Neural progenitor cell (in vitro differentiated cells): ENCODE results near the gene TTC12. TPM values are rescaled to one million over a fixed set of nuclear protein-coding genes. Genes with fewer than 3 reads are reported as not detected.

ENCODE experiments used
- DNase-seq: peaks from one replicate; pipeline ENCODE4 v3.0.0-alpha.2; 2016; ENCODE audit warnings: low spot score
- H2AFZ ChIP-seq: fragments of 200-600 bp; sonication (generic); replicated peaks from 2 replicates; pipeline ENCODE4 v1.6.1; 2016; ENCODE audit warnings: antibody characterized with exemption
- H3F3A ChIP-seq: fragments of 200-600 bp; sonication (generic); 2 replicates; pipeline ENCODE4 v1.6.1; 2016; ENCODE audit warnings: antibody characterized with exemption, low read depth
- H3K27ac ChIP-seq: fragments of 200-600 bp; sonication (generic); 2 replicates; pipeline ENCODE4 v1.5.1; 2016; ENCODE audit warnings: mild to moderate bottlenecking
- H3K27me3 ChIP-seq: fragments of 200-600 bp; sonication (generic); 2 replicates; pipeline ENCODE4 v1.6.1; 2016; ENCODE audit warnings: mild to moderate bottlenecking, moderate library complexity
- H3K36me3 ChIP-seq: fragments of 200-600 bp; sonication (generic); 2 replicates; pipeline ENCODE4 v1.5.1; 2016
- H3K4me1 ChIP-seq: fragments of 200-600 bp; sonication (generic); 2 replicates; pipeline ENCODE4 v1.6.1; 2016; ENCODE audit warnings: mixed run types
- H3K4me2 ChIP-seq: fragments of 200-600 bp; sonication (generic); 2 replicates; pipeline ENCODE4 v1.6.1; 2016
- H3K4me3 ChIP-seq: fragments of 200-600 bp; sonication (generic); 2 replicates; pipeline ENCODE4 v1.5.1; 2016
- H3K79me2 ChIP-seq: fragments of 200-600 bp; sonication (generic); 2 replicates; pipeline ENCODE4 v1.6.1; 2016; ENCODE audit warnings: low read depth
- H3K9ac ChIP-seq: fragments of 200-600 bp; sonication (generic); 2 replicates; pipeline ENCODE4 v1.6.1; 2016
- H3K9me3 ChIP-seq: fragments of 200-600 bp; sonication (generic); 2 replicates; pipeline ENCODE4 v1.5.1; 2016; ENCODE audit warnings: low read depth
- H4K20me1 ChIP-seq: fragments of 200-600 bp; sonication (generic); 2 replicates; pipeline ENCODE4 v1.6.1; 2016; ENCODE audit warnings: low read depth
- H3K27ac Mint-ChIP-seq: 3 replicates; pipeline ENCODE4 v1.8.0; 2021; ENCODE audit warnings: mixed read lengths
- H3K27me3 Mint-ChIP-seq: 2 replicates; pipeline ENCODE4 v1.8.0; 2022; ENCODE audit warnings: low read depth, mild to moderate bottlenecking, inconsistent platforms, moderate library complexity, mixed read lengths; ENCODE audit not compliant: insufficient read depth
- H3K36me3 Mint-ChIP-seq: 3 replicates; pipeline ENCODE4 v1.8.0; 2021; ENCODE audit warnings: mixed read lengths
- H3K4me1 Mint-ChIP-seq: 3 replicates; pipeline ENCODE4 v1.8.0; 2021; ENCODE audit warnings: mixed read lengths
- H3K4me3 Mint-ChIP-seq: 3 replicates; pipeline ENCODE4 v1.8.0; 2021; ENCODE audit warnings: mild to moderate bottlenecking, moderate library complexity, mixed read lengths
- H3K9me3 Mint-ChIP-seq: 3 replicates; pipeline ENCODE4 v1.8.0; 2020; ENCODE audit warnings: mixed read lengths
- EZH2 ChIP-seq: fragments of 200-600 bp; sonication (generic); IDR thresholded peaks from 2 replicates; pipeline ENCODE4 v1.6.1; 2017; ENCODE audit warnings: antibody characterized with exemption, mild to moderate bottlenecking, moderate library complexity
- EZH2phosphoT487 ChIP-seq: fragments of 200-600 bp; sonication (generic); IDR thresholded peaks from 2 replicates; pipeline ENCODE4 v1.6.1; 2017; ENCODE audit warnings: antibody characterized with exemption
- total RNA-seq: library from RNA; depleted of rRNA; stranded (reverse); fragments of >200 nt; gene quantifications from 2 replicates; pipeline ENCODE4 v1.2.3, GENCODE V29; 2015; ENCODE audit warnings: low replicate concordance
- TF ChIP-seq, protein P1 (sequence below): fragments of 200-600 bp; sonication (generic); IDR thresholded peaks from 2 replicates; pipeline ENCODE4 v1.5.1; 2017; ENCODE audit warnings: antibody characterized with exemption, mild to moderate bottlenecking

The TTC12 gene
- total RNA-seq, 1 donor from 2014 or later = 33.4 TPM

DNA sequence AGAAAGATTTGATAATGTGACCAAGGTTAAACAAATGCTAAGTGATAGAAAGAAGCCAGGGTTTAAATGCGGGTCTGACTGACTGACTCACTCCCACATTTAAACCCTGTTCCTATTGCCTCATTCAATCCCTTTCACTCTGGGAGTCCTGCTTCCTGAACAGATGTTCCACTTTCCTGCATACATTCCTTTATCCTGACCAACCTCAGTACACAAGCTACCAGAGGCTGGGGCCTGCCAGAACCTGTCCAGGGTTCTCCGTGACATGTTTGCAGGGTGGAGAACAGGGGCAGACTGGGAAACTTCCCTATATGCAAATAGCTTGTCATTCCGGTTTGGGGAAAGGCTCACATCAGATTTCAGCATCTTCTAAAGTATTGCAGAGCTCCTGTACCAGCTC lies 70.2 kb downstream of the TTC12 start:
- H3K4me2 ChIP-seq = no peak overlapping the region
- no peaks in the 10 kb centered on the region for H3K9me3 ChIP-seq
- H3K27me3 ChIP-seq = peaks cover 9% of the 10 kb centered on the region
- H3K27ac ChIP-seq = no peak overlapping the region
- no peak overlapping the region for H3K4me3 ChIP-seq
- Mint-ChIP-seq H3K4me3 (no peak overlapping the region), H3K27ac (no peak overlapping the region), H3K27me3 (no peaks in the 10 kb centered on the region), H3K9me3 (no peaks in the 10 kb centered on the region), H3K4me1 (no peaks in the 10 kb centered on the region), H3K36me3 (no peaks in the 10 kb centered on the region)
- DNase-seq = no peak
- no peaks in the 10 kb centered on the region for H3K79me2 ChIP-seq
- no peaks in the 10 kb centered on the region for H4K20me1 ChIP-seq
- no peaks in the 10 kb centered on the region for H3K36me3 ChIP-seq
- H2AFZ ChIP-seq = no peak overlapping the region
- peaks cover 31% of the 10 kb centered on the region for H3K4me1 ChIP-seq
- TF ChIP-seq EZH2phosphoT487 = no peak
- no peak for TF ChIP-seq EZH2
- TF ChIP-seq, protein P1, sequence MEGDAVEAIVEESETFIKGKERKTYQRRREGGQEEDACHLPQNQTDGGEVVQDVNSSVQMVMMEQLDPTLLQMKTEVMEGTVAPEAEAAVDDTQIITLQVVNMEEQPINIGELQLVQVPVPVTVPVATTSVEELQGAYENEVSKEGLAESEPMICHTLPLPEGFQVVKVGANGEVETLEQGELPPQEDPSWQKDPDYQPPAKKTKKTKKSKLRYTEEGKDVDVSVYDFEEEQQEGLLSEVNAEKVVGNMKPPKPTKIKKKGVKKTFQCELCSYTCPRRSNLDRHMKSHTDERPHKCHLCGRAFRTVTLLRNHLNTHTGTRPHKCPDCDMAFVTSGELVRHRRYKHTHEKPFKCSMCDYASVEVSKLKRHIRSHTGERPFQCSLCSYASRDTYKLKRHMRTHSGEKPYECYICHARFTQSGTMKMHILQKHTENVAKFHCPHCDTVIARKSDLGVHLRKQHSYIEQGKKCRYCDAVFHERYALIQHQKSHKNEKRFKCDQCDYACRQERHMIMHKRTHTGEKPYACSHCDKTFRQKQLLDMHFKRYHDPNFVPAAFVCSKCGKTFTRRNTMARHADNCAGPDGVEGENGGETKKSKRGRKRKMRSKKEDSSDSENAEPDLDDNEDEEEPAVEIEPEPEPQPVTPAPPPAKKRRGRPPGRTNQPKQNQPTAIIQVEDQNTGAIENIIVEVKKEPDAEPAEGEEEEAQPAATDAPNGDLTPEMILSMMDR = no peak
- H3F3A ChIP-seq = peaks cover 18% of the 10 kb centered on the region
- no peak overlapping the region for H3K9ac ChIP-seq

DNA sequence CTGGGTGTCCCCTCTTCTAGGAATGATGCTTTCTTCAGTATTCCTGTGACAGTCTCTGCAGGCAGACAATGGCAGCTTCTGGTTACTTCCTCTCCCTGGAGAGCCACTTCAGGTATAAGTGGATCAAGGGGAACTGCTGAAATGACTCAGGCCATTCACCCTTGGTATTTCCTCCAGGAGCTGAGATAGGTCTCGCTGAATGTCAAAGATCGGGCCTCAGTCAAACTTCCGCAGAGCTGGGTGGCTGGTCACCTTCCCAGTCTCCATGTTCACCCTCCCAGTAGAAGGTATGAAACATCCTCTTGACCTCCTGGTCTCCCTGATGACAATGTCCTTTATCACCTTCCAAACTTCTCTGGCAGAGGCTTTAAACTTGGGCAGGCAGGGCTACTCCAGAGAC lies 71.4 kb downstream of the TTC12 start:
- Histone ChIP-seq H4K20me1 (no peaks in the 10 kb centered on the region), H3K9ac (no peak overlapping the region), H3K36me3 (no peaks in the 10 kb centered on the region), H3K4me3 (no peak overlapping the region), H3K79me2 (no peaks in the 10 kb centered on the region), H3K4me2 (no peak overlapping the region), H3K9me3 (no peaks in the 10 kb centered on the region), H3K4me1 (peaks cover 33% of the 10 kb centered on the region), H3F3A (peaks cover 21% of the 10 kb centered on the region), H3K27ac (no peak overlapping the region), H2AFZ (no peak overlapping the region), H3K27me3 (peaks cover 9% of the 10 kb centered on the region)
- Mint-ChIP-seq H3K36me3 (no peaks in the 10 kb centered on the region), H3K9me3 (no peaks in the 10 kb centered on the region), H3K27ac (no peak overlapping the region), H3K4me1 (no peaks in the 10 kb centered on the region), H3K27me3 (no peaks in the 10 kb centered on the region), H3K4me3 (no peak overlapping the region)
- TF ChIP-seq, protein P1 = no peak
- no peak for TF ChIP-seq EZH2
- no peak for TF ChIP-seq EZH2phosphoT487
- DNase-seq = no peak

GRCh38 chr11:113386866-113387265 lies 72.5 kb downstream of the TTC12 start:
- peak overlapping the region; percentile 88 for H2AFZ ChIP-seq
- DNase-seq = no peak
- peak overlapping the region; percentile 43 for H3K4me3 ChIP-seq

More at GRCh38 chr11:113386866-113387265, 72.5 kb downstream of the TTC12 start:
- peaks cover 9% of the 10 kb centered on the region for H3K27me3 ChIP-seq
- H3K4me2 ChIP-seq = peak overlapping the region; percentile 79
- Mint-ChIP-seq H3K4me1 (no peaks in the 10 kb centered on the region), H3K4me3 (no peak overlapping the region), H3K36me3 (no peaks in the 10 kb centered on the region), H3K27ac (no peak overlapping the region), H3K9me3 (no peaks in the 10 kb centered on the region), H3K27me3 (no peaks in the 10 kb centered on the region)
- no peak overlapping the region for H3K27ac ChIP-seq
- TF ChIP-seq EZH2 (no peak), EZH2phosphoT487 (no peak)
- TF ChIP-seq, protein P1 = no peak
- peaks cover 21% of the 10 kb centered on the region for H3F3A ChIP-seq
- no peaks in the 10 kb centered on the region for H3K9me3 ChIP-seq
- H3K36me3 ChIP-seq = no peaks in the 10 kb centered on the region
- no peaks in the 10 kb centered on the region for H4K20me1 ChIP-seq
- H3K79me2 ChIP-seq = no peaks in the 10 kb centered on the region
- peaks cover 33% of the 10 kb centered on the region for H3K4me1 ChIP-seq
- H3K9ac ChIP-seq = no peak overlapping the region
